Tibial nerve (tissue), 4 donors: ENCODE data around the gene NIPAL4.

Experiments
- EP300 ChIP-seq, 2 donors: sonication (generic); formaldehyde crosslinking; IDR thresholded peaks; one replicate each; pipeline ENCODE4 v1.6.1; 2017; ENCODE audit warnings: antibody characterized with exemption in 2 of 2, mild to moderate bottlenecking in 1 of 2
- POLR2A ChIP-seq, 2 donors: fragments of 450-650 bp; IDR thresholded peaks; one replicate each; pipeline ENCODE4 v1.6.1; 2017; ENCODE audit warnings: antibody characterized with exemption in 2 of 2, mild to moderate bottlenecking in 2 of 2, moderate library complexity in 2 of 2
- TF ChIP-seq, protein P1 (sequence below), 5 experiments: fragments of 200-600 bp in 3 of 5; fragments of 450-650 bp in 2 of 5; sonication (generic) in 3 of 5; IDR thresholded peaks; one replicate each; pipeline ENCODE4 v1.5.1; 2016 to 2019; ENCODE audit warnings: antibody characterized with exemption in 5 of 5, mild to moderate bottlenecking in 3 of 5, moderate library complexity in 2 of 5

DNA sequence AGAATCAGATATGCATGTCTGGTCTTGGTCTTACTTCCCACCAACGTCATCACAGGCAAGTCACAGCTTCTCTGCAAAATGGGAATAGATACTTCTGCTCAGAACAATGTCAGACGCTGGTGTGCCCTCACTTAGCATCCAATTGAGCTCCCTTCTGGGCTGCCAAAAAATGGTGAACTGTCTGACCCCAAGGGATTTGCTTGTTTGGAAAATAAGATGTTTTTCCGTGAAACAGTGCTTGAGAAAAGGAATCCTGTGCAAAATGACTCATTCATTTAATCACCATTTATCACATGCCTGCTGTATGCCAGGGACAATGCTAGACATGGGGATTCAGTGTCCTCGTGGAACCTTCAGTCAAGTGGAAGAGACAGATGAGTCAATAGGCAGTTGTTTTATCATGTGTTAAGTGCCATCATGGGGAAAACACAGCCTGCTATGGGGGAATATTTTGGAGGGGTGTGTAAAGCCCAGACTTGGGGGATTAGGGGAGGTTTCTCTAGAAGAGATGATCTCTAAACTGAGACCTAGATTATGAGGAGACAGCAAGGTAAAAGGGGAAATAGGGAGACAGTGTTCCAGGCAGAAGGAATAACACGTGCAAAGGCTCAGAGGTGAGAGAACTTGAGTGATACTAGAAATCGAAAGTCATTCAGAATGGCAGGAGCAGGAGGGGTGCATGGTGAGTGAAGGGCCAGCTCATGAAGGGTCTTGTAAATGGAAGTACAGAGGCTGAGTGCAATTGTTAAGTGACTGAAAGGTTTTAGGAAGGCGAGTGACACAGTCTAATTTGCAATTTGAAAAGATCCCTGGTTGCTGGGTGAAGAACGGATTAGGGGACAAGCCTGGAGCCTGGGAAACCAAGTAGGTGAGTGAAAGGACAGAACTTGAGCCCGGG is 3.9 kb downstream of the NIPAL4 start:
- TF ChIP-seq POLR2A (IDR thresholded peaks at IDR 0.05) (no peak), EP300 (IDR thresholded peaks at IDR 0.05) (peak in 1 of 2 donors; percentile 37)
- TF ChIP-seq, protein P1, sequence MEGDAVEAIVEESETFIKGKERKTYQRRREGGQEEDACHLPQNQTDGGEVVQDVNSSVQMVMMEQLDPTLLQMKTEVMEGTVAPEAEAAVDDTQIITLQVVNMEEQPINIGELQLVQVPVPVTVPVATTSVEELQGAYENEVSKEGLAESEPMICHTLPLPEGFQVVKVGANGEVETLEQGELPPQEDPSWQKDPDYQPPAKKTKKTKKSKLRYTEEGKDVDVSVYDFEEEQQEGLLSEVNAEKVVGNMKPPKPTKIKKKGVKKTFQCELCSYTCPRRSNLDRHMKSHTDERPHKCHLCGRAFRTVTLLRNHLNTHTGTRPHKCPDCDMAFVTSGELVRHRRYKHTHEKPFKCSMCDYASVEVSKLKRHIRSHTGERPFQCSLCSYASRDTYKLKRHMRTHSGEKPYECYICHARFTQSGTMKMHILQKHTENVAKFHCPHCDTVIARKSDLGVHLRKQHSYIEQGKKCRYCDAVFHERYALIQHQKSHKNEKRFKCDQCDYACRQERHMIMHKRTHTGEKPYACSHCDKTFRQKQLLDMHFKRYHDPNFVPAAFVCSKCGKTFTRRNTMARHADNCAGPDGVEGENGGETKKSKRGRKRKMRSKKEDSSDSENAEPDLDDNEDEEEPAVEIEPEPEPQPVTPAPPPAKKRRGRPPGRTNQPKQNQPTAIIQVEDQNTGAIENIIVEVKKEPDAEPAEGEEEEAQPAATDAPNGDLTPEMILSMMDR (IDR thresholded peaks at IDR 0.05), result no peak
